CD4-positive, alpha-beta T cell (primary cell): ENCODE measurements around the gene RIIAD1. TPM values are rescaled to one million over a fixed set of nuclear protein-coding genes. Genes with fewer than 3 reads are reported as not detected.
"Not testable (repeated sequence)": the region's sequence is repeated elsewhere in the genome, so short reads cannot be mapped to it uniquely, and the experiment has no call there.

Source experiments
- ATAC-seq: fragments of 200-7000 bp; cut with Tn5 transposase; one replicate; pipeline ENCODE4 v1.10.0; 2022; ENCODE audit warnings: mild to moderate bottlenecking; ENCODE audit not compliant: poor library complexity
- CTCF ChIA-PET: fragments of 350-600 bp; sonication (Branson Sonifier 250); formaldehyde crosslinking; loops from one replicate; lab custom pipeline; 2021; ENCODE audit warnings: antibody characterized with exemption, inconsistent platforms; lab: Charles Lee
- POLR2A ChIA-PET: fragments of 350-600 bp; sonication (Branson Sonifier 250); formaldehyde crosslinking; loops from one replicate; lab custom pipeline; 2021; ENCODE audit warnings: antibody characterized with exemption, inconsistent platforms; lab: Charles Lee
- DNase-seq, 14 experiments: peaks; one replicate each; pipeline ENCODE4 v3.0.0-alpha.2; 2013 to 2020; ENCODE audit warnings: mixed read lengths in 2 of 14
- H3K27ac ChIP-seq, 2 donors: one replicate each; pipeline versions ENCODE4 v1.5.1 to v1.7.0; 2013; ENCODE audit warnings: low read length in 2 of 2, low read depth in 1 of 2, mild to moderate bottlenecking in 1 of 2
- H3K27me3 ChIP-seq, 2 experiments: 1 replicate in 1 of 2; 2 replicates in 1 of 2; pipeline versions ENCODE4 v1.6.1 to v1.7.0; 2013; ENCODE audit warnings: low read length in 2 of 2, control low read depth in 1 of 2, mild to moderate bottlenecking in 1 of 2, moderate library complexity in 1 of 2; ENCODE audit not compliant: insufficient read depth in 2 of 2, control insufficient read depth in 1 of 2
- H3K36me3 ChIP-seq: one replicate; pipeline ENCODE4 v1.6.1; 2013; ENCODE audit warnings: low read length, control low read depth; ENCODE audit not compliant: insufficient read depth
- H3K4me1 ChIP-seq: one replicate; pipeline ENCODE4 v1.6.1; 2013; ENCODE audit warnings: low read length, control low read depth; ENCODE audit not compliant: insufficient read depth
- H3K4me3 ChIP-seq: one replicate; pipeline ENCODE4 v1.5.1; 2013; ENCODE audit warnings: mild to moderate bottlenecking, low read length, moderate library complexity
- H3K9me3 ChIP-seq, 2 experiments: 1 replicate in 1 of 2; 2 replicates in 1 of 2; pipeline versions ENCODE4 v1.6.1 to v1.7.0; 2013; ENCODE audit warnings: low read length in 2 of 2, mild to moderate bottlenecking in 2 of 2, control low read depth in 1 of 2, moderate library complexity in 1 of 2; ENCODE audit not compliant: control insufficient read depth in 1 of 2, insufficient read depth in 1 of 2
- H3K27ac Mint-ChIP-seq: one replicate; pipeline ENCODE4 v1.8.0; 2020; ENCODE audit warnings: mixed read lengths
- H3K27me3 Mint-ChIP-seq: one replicate; pipeline ENCODE4 v1.8.0; 2021; ENCODE audit warnings: mixed read lengths
- H3K36me3 Mint-ChIP-seq: one replicate; pipeline ENCODE4 v1.8.0; 2021; ENCODE audit warnings: low read depth, mixed read lengths
- H3K4me1 Mint-ChIP-seq: one replicate; pipeline ENCODE4 v1.8.0; 2021; ENCODE audit warnings: low read depth, mixed read lengths
- H3K4me3 Mint-ChIP-seq: one replicate; pipeline ENCODE4 v1.8.0; 2020; ENCODE audit warnings: mild to moderate bottlenecking, mixed read lengths
- H3K9me3 Mint-ChIP-seq: one replicate; pipeline ENCODE4 v1.8.0; 2020; ENCODE audit warnings: mixed read lengths
- intact Hi-C, 2 experiments: fragments of 100-400 bp; cut with DNase I in 1 of 2; cut with micrococcal nuclease in 1 of 2; formaldehyde crosslinking; loops; one replicate each; pipeline versions ENCODE4 v1.15.1 to v1.9.0; 2023 to 2025; cut with DNase I, micrococcal nuclease
- total RNA-seq, 174 experiments: library from RNA in 2 of 174; stranded (reverse) in 2 of 174; gene quantifications; one replicate each; pipeline ENCODE4 v1.2.3 and lab custom pipeline; 2021 to 2026
- TF ChIP-seq, protein P1 (sequence below): fragments of 200-600 bp; IDR thresholded peaks from one replicate; pipeline ENCODE4 v1.8.0; 2022; ENCODE audit warnings: antibody characterized with exemption, mild to moderate bottlenecking

RIIAD1 gene
- total RNA-seq, 2 experiments from 2014 or later: not detected

DNA sequence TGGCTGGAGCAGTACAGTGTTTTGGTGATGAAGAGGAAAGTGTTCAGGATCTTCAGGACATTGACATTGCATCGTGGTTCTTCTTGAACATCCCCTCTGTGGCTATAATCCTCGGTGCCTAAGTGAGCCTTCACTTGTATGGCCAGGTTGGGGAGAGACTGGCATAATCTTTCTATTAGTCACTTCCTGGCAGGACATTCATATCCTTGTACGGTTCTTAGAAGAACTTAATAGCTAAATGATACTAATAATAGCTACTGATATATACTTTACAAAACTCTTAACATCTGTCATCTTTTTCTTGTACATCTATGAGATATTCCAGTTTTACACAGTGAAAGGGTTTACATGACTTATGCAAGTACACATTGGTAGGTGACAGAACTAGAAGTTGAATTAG is 40.5 kb upstream of the RIIAD1 start:
- H3K9me3 ChIP-seq: no peaks in the 10 kb centered on the region
- no peaks in the 10 kb centered on the region for H3K27me3 Mint-ChIP-seq
- no peaks in the 10 kb centered on the region for H3K9me3 Mint-ChIP-seq
- no peak overlapping the region for H3K4me3 Mint-ChIP-seq
- H3K27ac Mint-ChIP-seq: no peak overlapping the region
- intact Hi-C loops: no loop called here
- H3K36me3 ChIP-seq: peaks cover 34% of the 10 kb centered on the region
- no peaks in the 10 kb centered on the region for H3K4me1 ChIP-seq
- peaks cover 47% of the 10 kb centered on the region for H3K36me3 Mint-ChIP-seq
- no peak overlapping the region for H3K27ac ChIP-seq
- POLR2A ChIA-PET: no interaction called here
- H3K27me3 ChIP-seq: no peaks in the 10 kb centered on the region
- no peak for DNase-seq
- no peaks in the 10 kb centered on the region for H3K4me1 Mint-ChIP-seq
- ATAC-seq: no peak
- CTCF ChIA-PET: no interaction called here
- TF ChIP-seq, protein P1, sequence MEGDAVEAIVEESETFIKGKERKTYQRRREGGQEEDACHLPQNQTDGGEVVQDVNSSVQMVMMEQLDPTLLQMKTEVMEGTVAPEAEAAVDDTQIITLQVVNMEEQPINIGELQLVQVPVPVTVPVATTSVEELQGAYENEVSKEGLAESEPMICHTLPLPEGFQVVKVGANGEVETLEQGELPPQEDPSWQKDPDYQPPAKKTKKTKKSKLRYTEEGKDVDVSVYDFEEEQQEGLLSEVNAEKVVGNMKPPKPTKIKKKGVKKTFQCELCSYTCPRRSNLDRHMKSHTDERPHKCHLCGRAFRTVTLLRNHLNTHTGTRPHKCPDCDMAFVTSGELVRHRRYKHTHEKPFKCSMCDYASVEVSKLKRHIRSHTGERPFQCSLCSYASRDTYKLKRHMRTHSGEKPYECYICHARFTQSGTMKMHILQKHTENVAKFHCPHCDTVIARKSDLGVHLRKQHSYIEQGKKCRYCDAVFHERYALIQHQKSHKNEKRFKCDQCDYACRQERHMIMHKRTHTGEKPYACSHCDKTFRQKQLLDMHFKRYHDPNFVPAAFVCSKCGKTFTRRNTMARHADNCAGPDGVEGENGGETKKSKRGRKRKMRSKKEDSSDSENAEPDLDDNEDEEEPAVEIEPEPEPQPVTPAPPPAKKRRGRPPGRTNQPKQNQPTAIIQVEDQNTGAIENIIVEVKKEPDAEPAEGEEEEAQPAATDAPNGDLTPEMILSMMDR: no peak
- no peak overlapping the region for H3K4me3 ChIP-seq

DNA sequence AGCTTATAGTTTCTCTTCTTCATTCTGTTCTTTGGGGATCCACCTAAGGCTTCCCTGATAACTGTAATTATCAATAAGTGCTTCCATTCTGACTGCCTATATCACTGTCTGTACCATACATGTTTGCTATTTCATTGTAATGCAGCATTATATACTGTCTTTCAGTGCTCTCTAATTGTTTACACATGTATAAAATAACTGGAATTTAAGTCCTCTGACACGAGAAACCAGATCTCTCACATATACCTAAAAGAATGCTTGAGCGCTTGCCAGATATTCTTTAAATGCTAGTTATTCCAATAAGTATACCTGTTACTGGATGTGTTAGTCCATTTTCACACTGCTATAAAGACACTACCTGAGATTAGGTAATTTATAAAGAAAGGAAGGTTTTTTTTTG is 39.4 kb upstream of the RIIAD1 start:
- intact Hi-C loops: no loop called here
- H3K36me3 ChIP-seq: peaks cover 44% of the 10 kb centered on the region
- no peaks in the 10 kb centered on the region for H3K4me1 Mint-ChIP-seq

DNA sequence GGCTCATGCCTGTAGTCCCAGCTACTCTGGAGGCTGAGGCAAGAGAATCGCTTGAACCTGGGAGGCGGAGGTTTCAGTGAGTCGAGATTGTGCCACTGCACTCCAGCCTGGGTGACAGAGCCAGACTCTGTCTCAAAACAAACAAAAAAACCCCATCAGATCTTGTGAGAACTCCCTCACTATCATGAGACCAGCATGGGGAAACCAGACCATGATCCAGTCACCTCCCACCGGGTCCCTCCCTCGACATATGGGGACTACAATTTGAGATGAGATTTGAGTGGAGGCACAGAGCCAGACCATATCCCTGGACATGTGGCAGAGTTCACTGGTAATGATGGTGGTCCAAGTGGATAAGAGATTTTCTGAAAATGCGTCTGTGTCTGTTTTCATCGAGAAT is 38.4 kb upstream of the RIIAD1 start:
- H3K27me3 Mint-ChIP-seq, H3K4me1 ChIP-seq, H3K9me3 Mint-ChIP-seq, H3K4me3 ChIP-seq, H3K27ac Mint-ChIP-seq, H3K9me3 ChIP-seq, H3K4me1 Mint-ChIP-seq, intact Hi-C loops, CTCF ChIA-PET, POLR2A ChIA-PET, ATAC-seq, DNase-seq, H3K27me3 ChIP-seq, H3K4me3 Mint-ChIP-seq, H3K27ac ChIP-seq: not testable (repeated sequence)
- H3K36me3 ChIP-seq: peaks cover 46% of the 10 kb centered on the region
- H3K36me3 Mint-ChIP-seq: peaks cover 61% of the 10 kb centered on the region

More for the DNA sequence above, 39.4 kb upstream of the RIIAD1 start:
- no peaks in the 10 kb centered on the region for H3K4me1 ChIP-seq
- no peaks in the 10 kb centered on the region for H3K27me3 ChIP-seq
- Mint-ChIP-seq H3K36me3 (peaks cover 58% of the 10 kb centered on the region), H3K4me3 (no peak overlapping the region), H3K27ac (no peak overlapping the region), H3K27me3 (no peaks in the 10 kb centered on the region), H3K9me3 (no peaks in the 10 kb centered on the region)
- no peaks in the 10 kb centered on the region for H3K9me3 ChIP-seq
- ChIA-PET POLR2A (no interaction called here), CTCF (no interaction called here)
- ATAC-seq (no peak), DNase-seq (no peak)
- TF ChIP-seq, protein P1: no peak
- no peak overlapping the region for H3K27ac ChIP-seq
- H3K4me3 ChIP-seq: no peak overlapping the region

DNA sequence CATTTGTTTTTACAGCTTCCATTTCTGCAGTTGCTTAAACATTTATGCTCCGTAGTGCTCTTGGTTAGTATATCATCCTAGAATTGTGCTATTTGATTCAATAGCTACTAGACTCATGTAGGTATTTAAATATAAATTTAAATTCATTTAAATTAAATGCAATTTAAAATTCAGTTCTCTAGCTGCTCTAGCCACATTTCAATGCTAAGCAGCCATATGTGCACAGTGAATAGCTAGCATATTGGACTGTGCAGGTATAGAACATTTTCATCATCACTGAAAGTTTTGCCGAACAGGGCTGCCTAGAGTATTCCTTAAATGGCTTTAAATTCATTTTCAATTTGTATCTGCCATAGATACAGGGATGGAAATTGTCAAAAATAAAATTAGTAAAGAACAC is 37.2 kb upstream of the RIIAD1 start:
- Mint-ChIP-seq H3K4me3 (no peak overlapping the region), H3K27ac (no peak overlapping the region), H3K36me3 (peaks cover 61% of the 10 kb centered on the region), H3K4me1 (no peaks in the 10 kb centered on the region), H3K9me3 (no peaks in the 10 kb centered on the region), H3K27me3 (no peaks in the 10 kb centered on the region)
- TF ChIP-seq, protein P1: no peak
- POLR2A ChIA-PET: no interaction called here
- CTCF ChIA-PET: no interaction called here
- no peaks in the 10 kb centered on the region for H3K4me1 ChIP-seq
- H3K27me3 ChIP-seq: no peaks in the 10 kb centered on the region
- no peak overlapping the region for H3K27ac ChIP-seq
- no peak overlapping the region for H3K4me3 ChIP-seq
- H3K36me3 ChIP-seq: peaks cover 39% of the 10 kb centered on the region
- no peak for DNase-seq
- intact Hi-C loops: no loop called here
- H3K9me3 ChIP-seq: no peaks in the 10 kb centered on the region
- no peak for ATAC-seq
